HT1080 (cell line): ENCODE data around the gene CELSR2. TPM values are rescaled to one million over a fixed set of nuclear protein-coding genes. Genes with fewer than 3 reads are reported as not detected.

Experiments used
- DNase-seq: peaks from one replicate; pipeline ENCODE4 v3.0.0-alpha.2; 2015; ENCODE audit warnings: low read depth
- total RNA-seq: library from RNA; depleted of rRNA; stranded (reverse); fragments of >200 nt; shearing (Covaris generic); gene quantifications from 2 replicates; pipeline ENCODE4 v1.2.3, GENCODE V29; 2014

CELSR2 gene
- total RNA-seq, 1 experiment from 2014 or later, result 1.7 TPM

- no peak for DNase-seq
These were observed 2.2 kb downstream of the CELSR2 start for GRCh38 chr1:109251277-109252166.

GRCh38 chr1:109252167-109252892 lies 3.0 kb downstream of the CELSR2 start:
- no peak for DNase-seq

GRCh38 chr1:109252893-109253802 lies 3.8 kb downstream of the CELSR2 start:
- no peak for DNase-seq

GRCh38 chr1:109253803-109254620 lies 4.7 kb downstream of the CELSR2 start:
- no peak for DNase-seq

- DNase-seq, result no peak
These were observed 5.3 kb downstream of the CELSR2 start for GRCh38 chr1:109254621-109255096.

DNA sequence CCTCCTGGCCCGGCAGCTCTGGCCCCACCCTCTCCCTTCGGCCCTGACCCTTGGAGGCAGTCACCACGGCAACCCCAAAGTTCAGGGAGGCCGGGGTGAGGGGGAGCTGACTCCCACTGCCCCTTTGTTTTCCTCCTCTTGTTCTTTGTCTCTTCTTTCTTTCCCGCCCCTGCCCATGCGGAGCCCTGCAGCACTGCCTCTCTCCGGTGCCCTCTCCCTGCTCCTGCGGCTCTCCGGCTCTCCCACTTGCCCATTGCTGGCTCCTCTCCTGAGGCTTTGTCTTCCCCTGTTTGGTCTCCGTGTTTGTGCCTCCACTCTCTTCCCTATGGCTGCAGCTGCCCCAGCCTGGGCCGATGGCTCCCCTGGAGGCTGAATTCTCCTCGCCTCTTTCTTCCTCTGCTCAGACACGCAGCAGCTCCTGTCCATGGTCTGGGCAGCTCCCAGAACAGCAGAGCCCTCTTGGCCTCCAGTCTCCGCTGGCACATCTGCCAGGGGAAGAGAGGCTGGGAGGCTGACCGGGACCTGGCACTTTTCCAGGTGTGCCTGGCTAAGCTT lies 5.8 kb downstream of the CELSR2 start:
- DNase-seq, result no peak

- DNase-seq, result no peak
These were observed 6.3 kb downstream of the CELSR2 start for GRCh38 chr1:109255678-109256077.

- DNase-seq, result no peak
These were observed 6.7 kb downstream of the CELSR2 start for GRCh38 chr1:109256085-109256484.

GRCh38 chr1:109256971-109257681 lies 7.8 kb downstream of the CELSR2 start:
- no peak for DNase-seq

DNA sequence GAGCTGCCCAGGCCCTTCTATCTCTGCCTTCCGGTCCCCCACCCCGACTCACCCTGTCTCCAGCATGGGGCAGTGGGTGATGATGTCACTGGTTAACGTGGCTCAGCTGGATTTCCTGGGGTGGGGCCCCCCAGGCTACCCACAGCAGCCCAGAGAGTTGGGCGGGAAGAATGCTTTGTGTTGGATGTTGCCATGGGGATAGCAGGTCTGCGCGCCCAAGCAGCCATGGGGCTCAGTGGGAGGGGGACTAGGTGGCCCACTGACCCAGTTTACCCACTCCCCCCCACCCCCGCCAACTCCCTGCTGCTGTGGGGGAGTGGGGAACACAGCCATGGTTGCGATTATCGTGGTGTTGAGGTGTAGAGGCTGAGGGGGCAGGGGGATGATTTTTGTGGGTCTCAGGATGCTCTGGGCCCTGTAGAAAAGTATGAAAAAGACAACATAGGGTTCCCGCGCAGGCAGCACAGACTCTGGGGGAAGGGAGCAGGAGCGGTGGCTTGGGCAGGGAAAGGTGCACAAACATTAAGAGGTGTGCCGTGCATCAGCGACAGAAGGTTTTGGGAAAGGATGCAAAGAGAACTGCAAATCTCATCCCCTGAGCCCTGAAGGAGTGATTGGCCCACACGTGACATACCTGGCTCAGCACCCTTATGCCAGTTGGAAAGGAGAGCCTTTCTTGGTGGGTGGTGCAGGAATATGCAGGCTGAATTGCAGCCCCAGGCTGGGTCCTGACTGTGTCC lies 8.5 kb downstream of the CELSR2 start:
- peak; percentile 21 for DNase-seq

DNA sequence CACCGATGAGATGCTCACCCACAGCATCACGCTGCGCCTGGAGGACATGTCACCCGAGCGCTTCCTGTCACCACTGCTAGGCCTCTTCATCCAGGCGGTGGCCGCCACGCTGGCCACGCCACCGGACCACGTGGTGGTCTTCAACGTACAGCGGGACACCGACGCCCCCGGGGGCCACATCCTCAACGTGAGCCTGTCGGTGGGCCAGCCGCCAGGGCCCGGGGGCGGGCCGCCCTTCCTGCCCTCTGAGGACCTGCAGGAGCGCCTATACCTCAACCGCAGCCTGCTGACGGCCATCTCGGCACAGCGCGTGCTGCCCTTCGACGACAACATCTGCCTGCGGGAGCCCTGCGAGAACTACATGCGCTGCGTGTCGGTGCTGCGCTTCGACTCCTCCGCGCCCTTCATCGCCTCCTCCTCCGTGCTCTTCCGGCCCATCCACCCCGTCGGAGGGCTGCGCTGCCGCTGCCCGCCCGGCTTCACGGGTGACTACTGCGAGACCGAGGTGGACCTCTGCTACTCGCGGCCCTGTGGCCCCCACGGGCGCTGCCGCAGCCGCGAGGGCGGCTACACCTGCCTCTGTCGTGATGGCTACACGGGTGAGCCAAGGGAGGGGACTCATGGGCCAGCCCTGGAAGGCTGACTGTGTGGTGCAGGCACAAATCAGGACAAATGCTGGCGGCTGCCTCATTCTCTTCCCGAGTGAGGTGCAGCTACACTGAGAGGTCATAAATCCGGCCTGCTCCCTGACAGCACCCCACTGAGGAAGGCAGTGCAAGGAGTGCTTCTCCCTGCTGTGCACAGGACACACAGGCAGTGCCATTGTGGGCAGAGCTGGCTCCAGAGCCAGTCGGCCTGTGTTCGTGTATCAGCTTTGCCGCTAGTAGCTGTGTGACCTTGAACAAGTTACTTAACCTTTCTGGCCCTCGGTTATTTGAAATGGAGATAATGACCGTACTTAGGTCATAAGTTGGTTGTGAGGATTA lies 9.4 kb downstream of the CELSR2 start:
- DNase-seq, result no peak

GRCh38 chr1:109259674-109260557 lies 10.6 kb downstream of the CELSR2 start:
- DNase-seq, result no peak

DNA sequence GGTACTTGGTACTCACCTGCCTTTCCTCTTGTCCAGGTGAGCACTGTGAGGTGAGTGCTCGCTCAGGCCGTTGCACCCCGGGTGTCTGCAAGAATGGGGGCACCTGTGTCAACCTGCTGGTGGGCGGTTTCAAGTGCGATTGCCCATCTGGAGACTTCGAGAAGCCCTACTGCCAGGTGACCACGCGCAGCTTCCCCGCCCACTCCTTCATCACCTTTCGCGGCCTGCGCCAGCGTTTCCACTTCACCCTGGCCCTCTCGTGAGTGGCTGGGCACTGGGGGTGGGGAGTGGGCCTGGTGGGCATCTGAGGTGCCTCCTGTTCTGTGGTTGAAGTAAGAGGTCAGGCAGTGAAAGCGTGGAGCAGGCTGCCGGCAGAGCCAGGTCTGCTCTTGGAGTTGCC lies 11.7 kb downstream of the CELSR2 start:
- no peak for DNase-seq

DNA sequence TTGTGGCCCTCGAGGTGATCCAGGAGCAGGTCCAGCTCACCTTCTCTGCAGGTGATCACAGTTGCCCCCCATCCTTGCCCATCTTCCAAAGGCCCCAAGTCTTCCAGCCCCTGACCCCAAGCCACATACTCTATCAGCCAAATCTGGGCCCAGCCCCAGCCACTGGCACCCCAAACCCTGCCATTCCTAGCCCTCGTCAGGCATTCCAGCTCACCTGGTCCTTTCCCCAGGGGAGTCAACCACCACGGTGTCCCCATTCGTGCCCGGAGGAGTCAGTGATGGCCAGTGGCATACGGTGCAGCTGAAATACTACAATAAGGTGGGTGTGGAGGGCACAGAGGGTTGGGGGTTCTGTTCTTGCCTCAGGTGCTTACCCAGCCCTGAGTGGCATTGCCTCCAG lies 12.2 kb downstream of the CELSR2 start:
- no peak for DNase-seq

- DNase-seq, result no peak
These were observed 13.1 kb downstream of the CELSR2 start for GRCh38 chr1:109262231-109263055.

DNA sequence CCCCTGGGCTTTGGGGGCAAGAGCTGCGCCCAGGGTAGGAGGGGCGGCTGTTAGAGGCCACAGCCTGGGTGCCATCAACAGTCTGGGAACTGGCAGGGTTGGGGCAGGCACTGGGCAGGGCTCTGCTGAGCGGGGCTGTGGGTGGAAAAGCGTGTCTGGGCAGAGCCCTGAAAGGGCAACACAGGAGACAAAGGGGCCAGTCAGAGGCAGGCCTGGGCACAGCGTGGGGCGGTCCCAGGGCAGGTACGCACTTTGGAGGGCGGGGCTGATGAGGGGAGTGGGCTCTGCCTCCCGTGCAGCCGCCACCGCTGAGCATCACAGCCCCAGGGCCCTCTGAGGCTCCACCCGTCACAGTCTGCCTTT lies 13.9 kb downstream of the CELSR2 start:
- DNase-seq, result no peak
